Peyer's patch (tissue), 4 donors: ENCODE data around the gene RTN4IP1. TPM values are rescaled to one million over a fixed set of nuclear protein-coding genes. Genes with fewer than 3 reads are reported as not detected.

Experiments used
- DNase-seq, 3 donors: peaks; one replicate each; pipeline ENCODE4 v3.0.0-alpha.2; 2017 to 2019
- H3K27ac ChIP-seq, 4 donors: fragments of 200-600 bp; sonication (generic); one replicate each; pipeline ENCODE4 v1.5.1; 2016 to 2019
- H3K27me3 ChIP-seq, 2 donors: fragments of 200-600 bp; sonication (generic); one replicate each; pipeline ENCODE4 v1.5.1; 2019
- H3K36me3 ChIP-seq, 3 donors: fragments of 200-600 bp; sonication (generic); one replicate each; pipeline ENCODE4 v1.5.1; 2016 to 2019
- H3K4me1 ChIP-seq, 4 donors: fragments of 200-600 bp; sonication (generic); one replicate each; pipeline ENCODE4 v1.5.1; 2016 to 2019
- H3K4me3 ChIP-seq, 4 donors: fragments of 200-600 bp; sonication (generic); 1 replicate in 3 of 4; 2 replicates in 1 of 4; pipeline ENCODE4 v1.5.1; 2016 to 2019; ENCODE audit warnings: mild to moderate bottlenecking in 1 of 4
- H3K9me3 ChIP-seq, 4 donors: fragments of 200-600 bp; sonication (generic); one replicate each; pipeline ENCODE4 v1.5.1; 2016 to 2019; ENCODE audit warnings: mild to moderate bottlenecking in 1 of 4
- CTCF ChIP-seq, 6 experiments: fragments of 450-650 bp in 4 of 6; fragments of 200-600 bp in 2 of 6; sonication (generic) in 1 of 6; IDR thresholded peaks; one replicate each; pipeline ENCODE4 v1.5.1; 2017 to 2019; ENCODE audit warnings: antibody characterized with exemption in 6 of 6, mild to moderate bottlenecking in 3 of 6, moderate library complexity in 1 of 6
- POLR2A ChIP-seq, 2 donors: fragments of 450-650 bp; IDR thresholded peaks; one replicate each; pipeline ENCODE4 v1.5.1; 2017; ENCODE audit warnings: antibody characterized with exemption in 2 of 2, mild to moderate bottlenecking in 2 of 2, moderate library complexity in 2 of 2
- total RNA-seq, 4 donors: library from RNA; depleted of rRNA; stranded (reverse); fragments of >200 nt; gene quantifications; one replicate each; pipeline ENCODE4 v1.1.0, GENCODE V29; 2016

Gene RTN4IP1
- total RNA-seq, 4 donors from 2014 or later, result 4.1 to 6.3 (median 5.1) TPM

DNA sequence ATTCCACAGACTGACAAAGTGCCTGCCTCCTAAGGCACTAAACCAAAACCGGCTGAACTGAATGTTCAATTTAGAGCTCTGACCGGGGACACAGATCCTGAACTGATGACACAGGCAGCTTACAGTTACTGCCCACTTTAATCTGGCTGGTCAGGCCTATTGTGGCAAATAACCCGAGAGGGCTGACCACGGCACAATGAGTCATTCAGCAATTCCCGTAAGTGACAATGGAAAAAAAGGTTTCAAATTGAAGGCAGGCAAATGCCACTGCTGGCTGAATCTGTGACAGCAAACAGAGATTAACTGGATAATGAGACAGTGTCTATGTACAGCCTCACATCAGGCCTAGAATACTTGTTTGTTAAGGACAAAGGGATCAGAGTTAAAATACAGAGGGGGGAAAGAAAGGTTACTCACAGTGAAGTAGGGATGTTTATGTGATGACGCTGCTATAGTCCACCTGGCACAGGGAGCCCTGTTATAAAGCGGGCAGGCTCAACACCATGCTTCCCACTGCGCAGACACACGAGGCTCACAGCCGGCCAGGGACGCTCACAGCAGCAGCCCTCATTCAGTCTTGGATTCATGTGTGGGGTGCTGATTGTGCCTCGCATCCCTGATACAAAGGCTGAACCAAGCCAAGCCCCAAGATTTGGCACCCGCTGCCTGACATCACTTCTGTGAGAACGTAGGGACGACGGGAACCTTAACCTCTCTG lies 54.4 kb downstream of the RTN4IP1 start:
- DNase-seq, result no peak
- H3K4me3 ChIP-seq, result no peak overlapping the region
- peaks cover 0 to 28% (median 0%) of the 10 kb centered on the region in 3 donors for H3K36me3 ChIP-seq
- TF ChIP-seq CTCF (IDR thresholded peaks at IDR 0.05) (no peak), POLR2A (IDR thresholded peaks at IDR 0.05) (no peak)
- no peak overlapping the region for H3K27ac ChIP-seq
- no peaks in the 10 kb centered on the region for H3K9me3 ChIP-seq
- H3K4me1 ChIP-seq, result no peaks in the 10 kb centered on the region
- H3K27me3 ChIP-seq, result no peaks in the 10 kb centered on the region

DNA sequence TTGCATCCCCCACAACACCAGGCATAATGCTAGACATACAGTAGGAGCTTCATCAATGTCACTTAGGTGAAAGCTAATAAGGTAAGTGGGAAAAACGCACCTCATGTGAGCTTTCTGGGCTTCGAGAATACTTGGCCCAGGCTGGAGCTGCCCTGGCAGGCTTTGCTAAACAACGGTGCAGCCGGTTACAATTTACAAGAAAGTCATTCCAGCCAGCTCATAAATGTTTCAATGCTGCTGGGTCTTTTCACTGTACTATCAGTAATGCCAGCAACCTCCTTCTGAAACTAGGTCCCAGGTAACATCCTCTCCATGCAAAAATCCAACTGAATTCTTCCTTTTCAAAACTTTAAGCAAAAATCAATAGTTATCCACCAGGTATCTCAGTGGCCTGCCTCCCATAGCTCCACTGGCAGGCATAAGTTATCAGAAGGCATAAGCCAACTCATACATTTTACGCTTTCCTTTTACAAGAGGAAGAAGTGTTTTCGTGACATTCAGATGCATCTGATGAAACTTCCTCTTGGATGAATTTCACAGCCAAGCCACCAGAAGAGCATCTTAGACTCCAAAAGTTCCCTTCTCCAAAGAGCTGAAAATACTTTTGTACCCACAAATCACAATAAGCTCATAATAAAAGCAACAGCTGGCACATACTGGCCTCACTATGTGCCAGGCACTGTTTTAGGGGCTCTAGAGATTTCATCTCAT lies 56.3 kb downstream of the RTN4IP1 start:
- Histone ChIP-seq H3K27me3 (no peaks in the 10 kb centered on the region), H3K27ac (no peak overlapping the region), H3K36me3 (peaks cover 0 to 41% (median 0%) of the 10 kb centered on the region in 3 donors), H3K4me1 (no peaks in the 10 kb centered on the region), H3K4me3 (no peak overlapping the region), H3K9me3 (no peaks in the 10 kb centered on the region)
- DNase-seq, result no peak
- TF ChIP-seq POLR2A (IDR thresholded peaks at IDR 0.05) (no peak), CTCF (IDR thresholded peaks at IDR 0.05) (no peak)

- no peak overlapping the region for H3K4me3 ChIP-seq
- H3K27me3 ChIP-seq, result no peaks in the 10 kb centered on the region
- H3K9me3 ChIP-seq, result no peaks in the 10 kb centered on the region
- peaks cover 0 to 42% (median 0%) of the 10 kb centered on the region in 3 donors for H3K36me3 ChIP-seq
- no peak for DNase-seq
- H3K4me1 ChIP-seq, result no peaks in the 10 kb centered on the region
- TF ChIP-seq CTCF (IDR thresholded peaks at IDR 0.05), result no peak
- no peak for TF ChIP-seq POLR2A (IDR thresholded peaks at IDR 0.05)
- H3K27ac ChIP-seq, result no peak overlapping the region
Measured at GRCh38 chr6:106572436-106572835, 56.9 kb downstream of the RTN4IP1 start.

DNA sequence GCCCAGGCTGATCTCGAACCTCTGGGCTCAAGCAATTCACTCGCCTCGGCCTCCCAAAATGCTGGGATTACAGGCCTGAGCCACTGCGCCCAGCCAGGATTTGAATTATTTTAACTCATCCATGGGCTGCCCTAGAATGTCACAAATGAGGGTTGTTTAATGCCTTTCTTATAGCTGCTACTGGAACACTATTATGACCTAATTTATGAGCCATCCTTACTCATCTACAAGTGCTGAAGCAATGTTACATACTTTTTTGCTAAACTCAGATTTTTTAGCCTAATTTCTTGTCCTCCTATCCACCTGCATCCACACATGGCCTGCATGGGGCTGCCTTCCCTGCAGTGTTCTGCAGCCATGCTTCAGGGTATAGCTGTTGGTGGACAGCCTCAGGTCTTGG lies 59.9 kb downstream of the RTN4IP1 start:
- no peak for TF ChIP-seq CTCF (IDR thresholded peaks at IDR 0.05)
- TF ChIP-seq POLR2A (IDR thresholded peaks at IDR 0.05), result no peak
- Histone ChIP-seq H3K4me1 (no peaks in the 10 kb centered on the region), H3K27ac (no peak overlapping the region), H3K36me3 (peaks cover 0 to 48% (median 0%) of the 10 kb centered on the region in 3 donors), H3K4me3 (no peak overlapping the region), H3K27me3 (no peaks in the 10 kb centered on the region), H3K9me3 (no peaks in the 10 kb centered on the region)
- no peak for DNase-seq

DNA sequence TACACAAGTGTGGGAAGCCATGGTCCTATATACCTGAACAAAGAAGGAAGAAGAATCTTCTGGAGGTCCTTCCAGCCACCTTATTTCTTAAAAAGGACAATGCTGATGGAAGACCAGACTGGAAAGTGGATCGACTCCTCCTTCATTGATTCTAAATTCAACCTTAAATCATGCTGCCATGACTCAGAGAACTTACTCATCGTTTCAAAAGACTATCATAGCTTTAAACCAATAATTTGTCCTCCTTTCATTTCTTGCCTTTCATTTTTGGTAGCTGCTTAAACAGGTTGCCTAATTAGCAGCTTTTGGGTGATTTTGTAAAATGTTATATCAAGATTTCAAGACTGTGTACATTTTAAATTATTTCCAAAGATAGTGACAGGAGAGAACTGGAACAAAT lies 60.8 kb downstream of the RTN4IP1 start:
- TF ChIP-seq CTCF (IDR thresholded peaks at IDR 0.05), result no peak
- no peak for TF ChIP-seq POLR2A (IDR thresholded peaks at IDR 0.05)
- DNase-seq, result no peak
- Histone ChIP-seq H3K27ac (no peak overlapping the region), H3K9me3 (no peaks in the 10 kb centered on the region), H3K4me3 (no peak overlapping the region), H3K27me3 (no peaks in the 10 kb centered on the region), H3K4me1 (no peaks in the 10 kb centered on the region), H3K36me3 (peaks cover 0 to 57% (median 0%) of the 10 kb centered on the region in 3 donors)
